ENCODE results near the gene NRXN3.

The NRXN3 gene

DNA sequence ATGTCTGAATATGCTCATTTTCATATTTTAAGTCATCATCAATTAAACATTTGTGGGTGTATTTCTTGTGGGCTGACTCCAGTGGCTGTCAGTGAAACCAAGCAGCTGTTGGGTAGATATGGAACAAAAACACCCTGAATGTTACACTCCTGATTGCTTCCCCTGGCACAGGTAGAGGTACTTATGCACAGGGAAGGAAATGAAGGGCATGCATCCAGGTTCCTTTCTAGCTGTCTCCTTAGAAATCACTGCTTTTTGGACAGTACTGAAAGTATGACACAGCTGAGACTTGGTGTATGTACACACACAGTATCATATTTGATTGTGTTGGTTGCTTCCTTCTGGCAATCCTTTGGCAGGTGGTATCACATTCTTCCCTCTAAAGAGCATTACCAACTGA, 1034.4 kb downstream of the NRXN3 start:
- no peak overlapping the region for H3K4me3 Mint-ChIP-seq
- CTCF ChIA-PET = no interaction called here
- no peaks in the 10 kb centered on the region for H3K4me1 Mint-ChIP-seq
- DNase-seq = no peak
- H3K36me3 Mint-ChIP-seq = no peaks in the 10 kb centered on the region
- H3K27ac Mint-ChIP-seq = no peak overlapping the region
- H3K9me3 Mint-ChIP-seq = no peaks in the 10 kb centered on the region
- no peaks in the 10 kb centered on the region for H3K27me3 Mint-ChIP-seq

GRCh38 chr14:79209418-79209817, 1039.2 kb downstream of the NRXN3 start:
- no peak overlapping the region for H3K4me3 Mint-ChIP-seq
- DNase-seq = no peak
- no peak overlapping the region for H3K27ac Mint-ChIP-seq
- H3K4me1 Mint-ChIP-seq = no peaks in the 10 kb centered on the region
- no peaks in the 10 kb centered on the region for H3K27me3 Mint-ChIP-seq
- CTCF ChIA-PET = no interaction called here
- no peaks in the 10 kb centered on the region for H3K36me3 Mint-ChIP-seq
- H3K9me3 Mint-ChIP-seq = no peaks in the 10 kb centered on the region

GRCh38 chr14:79225815-79226214, 1055.6 kb downstream of the NRXN3 start:
- no peak for DNase-seq
- CTCF ChIA-PET = no interaction called here
- H3K9me3 Mint-ChIP-seq = peaks cover 7% of the 10 kb centered on the region
- H3K4me1 Mint-ChIP-seq = no peaks in the 10 kb centered on the region
- no peak overlapping the region for H3K27ac Mint-ChIP-seq
- no peak overlapping the region for H3K4me3 Mint-ChIP-seq
- no peaks in the 10 kb centered on the region for H3K36me3 Mint-ChIP-seq
- no peaks in the 10 kb centered on the region for H3K27me3 Mint-ChIP-seq

- no peaks in the 10 kb centered on the region for H3K27me3 Mint-ChIP-seq
- no peaks in the 10 kb centered on the region for H3K4me1 Mint-ChIP-seq
- no peak for DNase-seq
- no peak overlapping the region for H3K4me3 Mint-ChIP-seq
- peaks cover 2% of the 10 kb centered on the region for H3K9me3 Mint-ChIP-seq
- CTCF ChIA-PET = no interaction called here
- no peak overlapping the region for H3K27ac Mint-ChIP-seq
- H3K36me3 Mint-ChIP-seq = no peaks in the 10 kb centered on the region
These were observed 1059.3 kb downstream of the NRXN3 start for GRCh38 chr14:79229383-79229909.

DNA sequence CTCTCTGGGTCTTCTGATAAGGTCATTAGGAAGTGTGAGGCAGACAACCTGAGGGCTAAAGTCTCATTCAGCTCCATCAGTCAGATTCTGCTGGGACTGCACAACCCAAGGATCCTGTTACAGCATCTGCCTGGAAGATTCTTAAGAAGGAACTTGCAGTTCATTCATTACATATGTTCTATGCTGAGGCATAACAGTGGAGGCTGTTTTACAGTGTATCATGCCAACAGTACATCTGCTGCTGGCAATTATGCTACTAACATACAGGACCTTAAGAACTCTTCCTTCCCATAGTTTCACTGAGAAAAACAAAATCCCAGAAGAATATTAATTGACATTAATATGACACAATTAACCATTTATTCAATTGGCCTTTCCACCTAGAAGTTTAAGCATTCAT, 1072.5 kb downstream of the NRXN3 start:
- Mint-ChIP-seq H3K4me3 (no peak overlapping the region), H3K4me1 (no peaks in the 10 kb centered on the region), H3K27me3 (no peaks in the 10 kb centered on the region), H3K36me3 (no peaks in the 10 kb centered on the region), H3K9me3 (peaks cover 5% of the 10 kb centered on the region), H3K27ac (no peak overlapping the region)
- CTCF ChIA-PET = no interaction called here
- no peak for DNase-seq

- H3K9me3 Mint-ChIP-seq = peaks cover 3% of the 10 kb centered on the region
- no peak overlapping the region for H3K27ac Mint-ChIP-seq
- no peak for DNase-seq
- CTCF ChIA-PET = no interaction called here
- H3K36me3 Mint-ChIP-seq = no peaks in the 10 kb centered on the region
- no peak overlapping the region for H3K4me3 Mint-ChIP-seq
- H3K4me1 Mint-ChIP-seq = no peaks in the 10 kb centered on the region
- no peaks in the 10 kb centered on the region for H3K27me3 Mint-ChIP-seq
These were observed 1076.0 kb downstream of the NRXN3 start for GRCh38 chr14:79246173-79246572.

- Mint-ChIP-seq H3K4me3 (no peak overlapping the region), H3K27ac (no peak overlapping the region), H3K27me3 (no peaks in the 10 kb centered on the region), H3K36me3 (no peaks in the 10 kb centered on the region), H3K4me1 (no peaks in the 10 kb centered on the region), H3K9me3 (peaks cover 2% of the 10 kb centered on the region)
- CTCF ChIA-PET = no interaction called here
- no peak for DNase-seq
These were observed 1078.0 kb downstream of the NRXN3 start for GRCh38 chr14:79248126-79248525.

DNA sequence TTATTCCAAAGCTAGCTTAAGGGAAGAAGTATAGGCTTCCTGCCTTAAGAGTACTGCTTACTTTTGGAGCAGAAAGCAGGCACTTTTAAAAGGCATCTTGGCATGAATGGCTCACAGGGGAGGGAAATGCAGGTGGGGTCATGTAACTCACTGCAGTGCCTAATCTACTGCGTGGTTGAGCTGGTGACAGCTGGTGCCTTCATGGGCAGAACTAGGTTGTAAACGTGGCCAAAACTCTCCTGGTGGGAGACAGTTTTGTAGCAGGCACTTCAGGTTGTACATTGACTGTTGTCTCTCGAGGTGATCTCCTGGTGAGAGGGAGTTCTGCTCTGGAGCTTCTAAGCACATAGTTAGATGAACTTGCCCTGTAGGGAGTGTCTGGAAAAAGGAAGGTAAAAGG, 1078.6 kb downstream of the NRXN3 start:
- H3K4me3 Mint-ChIP-seq = no peak overlapping the region

DNA sequence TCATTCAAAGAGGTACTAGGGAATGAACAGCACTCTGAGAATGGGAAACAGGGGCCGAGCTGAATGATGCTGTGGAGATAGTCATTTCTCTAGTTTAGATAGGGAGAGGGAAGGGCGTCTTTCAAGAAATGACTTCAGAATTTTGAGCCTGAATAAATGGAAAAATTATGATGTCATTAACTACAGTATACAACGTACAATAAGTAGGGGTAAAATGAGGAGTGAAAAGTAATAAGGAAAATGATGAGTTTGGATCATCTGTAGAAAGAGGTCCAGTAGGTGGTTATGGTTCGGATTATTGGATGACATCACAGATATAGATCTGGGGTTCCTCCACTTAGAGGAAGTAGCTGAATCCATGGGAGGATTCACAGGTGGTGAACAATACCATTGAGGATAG, 1081.1 kb downstream of the NRXN3 start:
- CTCF ChIA-PET = no interaction called here

More for the DNA sequence above, 1078.6 kb downstream of the NRXN3 start:
- DNase-seq = no peak
- Mint-ChIP-seq H3K9me3 (peaks cover 2% of the 10 kb centered on the region), H3K27ac (no peak overlapping the region), H3K27me3 (no peaks in the 10 kb centered on the region), H3K36me3 (no peaks in the 10 kb centered on the region), H3K4me1 (no peaks in the 10 kb centered on the region)
- CTCF ChIA-PET = no interaction called here

GRCh38 chr14:79253576-79253975, 1083.4 kb downstream of the NRXN3 start:
- no peak overlapping the region for H3K4me3 Mint-ChIP-seq
- no peaks in the 10 kb centered on the region for H3K27me3 Mint-ChIP-seq
- H3K27ac Mint-ChIP-seq = no peak overlapping the region
- H3K9me3 Mint-ChIP-seq = peaks cover 2% of the 10 kb centered on the region
- no peaks in the 10 kb centered on the region for H3K36me3 Mint-ChIP-seq
- CTCF ChIA-PET = no interaction called here
- H3K4me1 Mint-ChIP-seq = no peaks in the 10 kb centered on the region
- DNase-seq = no peak

More for the DNA sequence above, 1081.1 kb downstream of the NRXN3 start:
- H3K4me3 Mint-ChIP-seq = no peak overlapping the region
- no peak overlapping the region for H3K27ac Mint-ChIP-seq
- DNase-seq = no peak
- H3K27me3 Mint-ChIP-seq = no peaks in the 10 kb centered on the region
- peaks cover 2% of the 10 kb centered on the region for H3K9me3 Mint-ChIP-seq
- H3K36me3 Mint-ChIP-seq = no peaks in the 10 kb centered on the region
- H3K4me1 Mint-ChIP-seq = no peaks in the 10 kb centered on the region

DNA sequence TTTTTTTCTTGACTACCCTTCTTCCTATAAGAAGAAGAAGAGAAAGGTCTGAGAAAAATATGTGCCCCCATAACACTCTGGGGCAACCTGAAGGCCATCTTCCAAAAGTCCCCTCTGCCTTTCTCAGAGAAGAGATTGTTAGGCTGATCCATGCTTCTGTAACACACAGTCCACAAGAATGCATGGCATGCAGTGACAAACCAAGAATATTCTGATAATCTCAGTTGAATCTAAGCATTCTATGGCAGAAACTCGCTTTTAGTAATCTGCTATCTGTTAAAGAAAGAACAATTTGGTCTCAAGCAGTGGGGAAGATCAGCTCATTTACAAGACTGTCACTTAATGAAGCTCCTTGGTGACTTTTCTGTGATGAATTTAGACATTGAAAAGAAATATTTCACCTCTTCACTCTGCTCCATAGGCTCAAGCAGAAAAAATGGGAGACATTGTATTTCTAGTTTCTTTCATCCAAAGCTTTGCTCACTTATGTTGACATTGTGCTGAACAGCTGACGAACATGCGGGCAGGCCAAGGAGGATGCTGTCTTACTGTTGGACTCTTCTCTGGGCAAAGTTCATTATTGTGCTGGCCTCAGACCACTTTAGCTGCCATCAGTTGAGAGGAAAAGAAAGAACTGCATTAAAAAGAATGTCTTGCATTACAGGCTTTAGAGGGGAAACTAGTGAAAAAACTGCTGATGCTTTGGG, 1084.0 kb downstream of the NRXN3 start:
- Mint-ChIP-seq H3K27ac (no peak overlapping the region), H3K4me1 (no peaks in the 10 kb centered on the region), H3K36me3 (no peaks in the 10 kb centered on the region), H3K4me3 (no peak overlapping the region), H3K9me3 (peaks cover 2% of the 10 kb centered on the region), H3K27me3 (no peaks in the 10 kb centered on the region)
- CTCF ChIA-PET = no interaction called here
- no peak for DNase-seq

GRCh38 chr14:79256380-79256779, 1086.2 kb downstream of the NRXN3 start:
- H3K4me1 Mint-ChIP-seq = no peaks in the 10 kb centered on the region
- H3K36me3 Mint-ChIP-seq = no peaks in the 10 kb centered on the region
- no peak overlapping the region for H3K4me3 Mint-ChIP-seq
- no peaks in the 10 kb centered on the region for H3K27me3 Mint-ChIP-seq
- no peak for DNase-seq
- peaks cover 8% of the 10 kb centered on the region for H3K9me3 Mint-ChIP-seq
- CTCF ChIA-PET = no interaction called here
- H3K27ac Mint-ChIP-seq = no peak overlapping the region

- peaks cover 8% of the 10 kb centered on the region for H3K9me3 Mint-ChIP-seq
- DNase-seq = no peak
- CTCF ChIA-PET = no interaction called here
These were observed 1090.2 kb downstream of the NRXN3 start for GRCh38 chr14:79260406-79260805.

DNA sequence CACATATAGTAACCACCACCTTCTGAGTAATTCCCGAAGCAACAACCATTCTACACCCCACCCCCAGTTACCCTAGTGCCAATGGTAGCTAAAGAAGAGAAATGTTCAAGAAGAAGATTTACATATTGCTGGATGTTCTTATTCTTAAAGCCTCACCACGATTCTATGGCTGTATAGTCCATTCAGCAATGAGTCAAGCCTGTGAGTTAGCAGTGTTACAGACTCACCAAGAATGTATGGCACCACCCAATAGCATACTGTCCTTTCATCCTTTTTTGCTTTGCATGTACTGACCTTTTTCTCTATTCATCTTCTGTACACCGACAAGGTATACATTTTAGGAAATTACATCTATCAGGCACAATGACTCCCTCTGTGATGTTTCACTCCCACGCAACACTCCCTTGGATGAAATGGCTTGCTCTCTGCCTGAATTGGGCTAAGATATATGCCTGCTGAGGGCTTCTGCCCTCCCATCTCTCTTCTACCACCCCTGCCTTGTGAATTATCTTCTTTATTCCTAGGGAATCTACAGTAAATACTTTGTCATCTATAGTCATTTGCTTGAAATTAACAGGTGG, 1095.3 kb downstream of the NRXN3 start:
- no peak for DNase-seq
- Mint-ChIP-seq H3K36me3 (no peaks in the 10 kb centered on the region), H3K27ac (no peak overlapping the region), H3K9me3 (peaks cover 5% of the 10 kb centered on the region), H3K4me3 (no peak overlapping the region), H3K4me1 (no peaks in the 10 kb centered on the region), H3K27me3 (no peaks in the 10 kb centered on the region)
- CTCF ChIA-PET = no interaction called here

More at GRCh38 chr14:79260406-79260805, 1090.2 kb downstream of the NRXN3 start:
- Mint-ChIP-seq H3K36me3 (no peaks in the 10 kb centered on the region), H3K4me3 (no peak overlapping the region), H3K4me1 (no peaks in the 10 kb centered on the region), H3K27me3 (no peaks in the 10 kb centered on the region), H3K27ac (no peak overlapping the region)

GRCh38 chr14:79270361-79270760, 1100.2 kb downstream of the NRXN3 start:
- no peaks in the 10 kb centered on the region for H3K4me1 Mint-ChIP-seq
- H3K27me3 Mint-ChIP-seq = no peaks in the 10 kb centered on the region
- CTCF ChIA-PET = no interaction called here
- no peak overlapping the region for H3K4me3 Mint-ChIP-seq
- H3K9me3 Mint-ChIP-seq = no peaks in the 10 kb centered on the region
- DNase-seq = no peak
- no peak overlapping the region for H3K27ac Mint-ChIP-seq
- H3K36me3 Mint-ChIP-seq = no peaks in the 10 kb centered on the region
